Endothelial cell of umbilical vein (primary cell): ENCODE data around the gene NGFR.

Source experiments
- JUN ChIP-seq: IDR thresholded peaks from 2 replicates; pipeline ENCODE4 v1.6.1; 2011; ENCODE audit warnings: borderline replicate concordance, low read depth; ENCODE audit not compliant: insufficient read length, insufficient read depth
- MYC ChIP-seq: IDR thresholded peaks from one replicate; pipeline ENCODE4 v1.6.1; 2011; ENCODE audit warnings: mild to moderate bottlenecking, low read depth, low read length
- POLR2A ChIP-seq: IDR thresholded peaks from 2 replicates; pipeline ENCODE4 v1.6.1; 2012; ENCODE audit warnings: low read depth, mild to moderate bottlenecking, control low read depth, low read length
- POLR2AphosphoS5 ChIP-seq: IDR thresholded peaks from 2 replicates; pipeline ENCODE4 v1.6.1; 2012; ENCODE audit warnings: low read depth, mild to moderate bottlenecking, control low read depth, low read length, moderate library complexity; ENCODE audit not compliant: insufficient read depth
- TF ChIP-seq, protein P1 (sequence below): IDR thresholded peaks from 2 replicates; pipeline ENCODE4 v1.6.1; 2011; ENCODE audit not compliant: insufficient read depth, insufficient read length
- TF ChIP-seq, protein P2 (sequence below), 2 donors: IDR thresholded peaks; 1 replicate in 1 of 2; 2 replicates in 1 of 2; pipeline ENCODE4 v1.5.1; 2011; ENCODE audit warnings: low read length in 2 of 2, mild to moderate bottlenecking in 2 of 2, moderate library complexity in 2 of 2, control low read depth in 1 of 2, inconsistent platforms in 1 of 2, low read depth in 1 of 2; ENCODE audit not compliant: insufficient read depth in 1 of 2; ENCODE audit errors: extremely low read depth in 1 of 2

DNA sequence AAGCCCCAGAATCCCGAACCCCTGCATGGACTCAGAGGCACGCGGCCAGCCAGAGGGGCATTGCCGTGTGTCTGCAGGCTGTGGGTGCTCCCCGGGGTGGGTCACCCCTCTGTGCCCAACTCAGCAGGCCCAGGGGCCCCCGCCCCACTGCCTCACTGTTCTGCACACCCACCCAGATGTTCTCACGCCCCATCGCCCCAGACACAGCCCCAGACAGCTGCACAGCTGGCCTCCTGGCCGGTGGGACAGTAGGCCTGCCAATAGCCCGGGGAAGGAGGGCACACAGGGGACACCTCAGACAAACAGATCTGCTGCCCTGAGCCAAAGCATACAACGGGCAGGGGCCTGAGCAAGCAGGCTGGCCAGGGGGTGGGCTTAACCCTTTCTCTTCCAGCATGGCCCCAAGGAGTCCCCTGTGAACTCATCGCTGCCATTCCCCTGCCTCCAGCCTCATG is 53.0 kb downstream of the NGFR start:
- TF ChIP-seq, protein P1, sequence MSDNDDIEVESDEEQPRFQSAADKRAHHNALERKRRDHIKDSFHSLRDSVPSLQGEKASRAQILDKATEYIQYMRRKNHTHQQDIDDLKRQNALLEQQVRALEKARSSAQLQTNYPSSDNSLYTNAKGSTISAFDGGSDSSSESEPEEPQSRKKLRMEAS, result no peak
- no peak for TF ChIP-seq POLR2A
- TF ChIP-seq, protein P2, sequence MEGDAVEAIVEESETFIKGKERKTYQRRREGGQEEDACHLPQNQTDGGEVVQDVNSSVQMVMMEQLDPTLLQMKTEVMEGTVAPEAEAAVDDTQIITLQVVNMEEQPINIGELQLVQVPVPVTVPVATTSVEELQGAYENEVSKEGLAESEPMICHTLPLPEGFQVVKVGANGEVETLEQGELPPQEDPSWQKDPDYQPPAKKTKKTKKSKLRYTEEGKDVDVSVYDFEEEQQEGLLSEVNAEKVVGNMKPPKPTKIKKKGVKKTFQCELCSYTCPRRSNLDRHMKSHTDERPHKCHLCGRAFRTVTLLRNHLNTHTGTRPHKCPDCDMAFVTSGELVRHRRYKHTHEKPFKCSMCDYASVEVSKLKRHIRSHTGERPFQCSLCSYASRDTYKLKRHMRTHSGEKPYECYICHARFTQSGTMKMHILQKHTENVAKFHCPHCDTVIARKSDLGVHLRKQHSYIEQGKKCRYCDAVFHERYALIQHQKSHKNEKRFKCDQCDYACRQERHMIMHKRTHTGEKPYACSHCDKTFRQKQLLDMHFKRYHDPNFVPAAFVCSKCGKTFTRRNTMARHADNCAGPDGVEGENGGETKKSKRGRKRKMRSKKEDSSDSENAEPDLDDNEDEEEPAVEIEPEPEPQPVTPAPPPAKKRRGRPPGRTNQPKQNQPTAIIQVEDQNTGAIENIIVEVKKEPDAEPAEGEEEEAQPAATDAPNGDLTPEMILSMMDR (IDR thresholded peaks at IDR 0.05; ENCODE audit: extremely low read depth in 1 of 2, insufficient read depth in 1 of 2, low read depth in 1 of 2, low read length in 2 of 2), result no peak
- no peak for TF ChIP-seq POLR2AphosphoS5
- TF ChIP-seq JUN, result no peak
- TF ChIP-seq MYC, result no peak
